ENCODE results near the gene RASGRF2.

DNA sequence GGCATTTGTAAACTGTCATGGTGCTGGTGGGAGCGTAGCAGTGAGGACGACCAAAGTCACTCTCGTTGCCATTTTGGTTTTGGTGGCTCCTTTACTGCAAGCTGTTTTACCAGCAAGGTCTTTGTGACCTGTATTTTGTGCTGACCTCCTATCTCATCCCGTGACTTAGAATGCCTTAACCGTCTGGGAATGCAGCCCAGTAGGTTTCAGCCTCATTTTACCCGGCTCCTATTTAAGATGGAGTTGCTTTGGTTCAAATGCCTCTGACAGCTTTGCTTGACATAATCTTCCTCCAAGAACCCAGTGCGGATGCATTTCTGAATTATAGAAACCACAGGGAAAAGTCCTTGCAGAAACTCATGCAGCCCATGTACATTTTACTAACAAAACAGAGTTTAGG lies 3.9 kb upstream of the RASGRF2 start:
- TF ChIP-seq EZH2 (IDR thresholded peaks at IDR 0.05; ENCODE audit: insufficient read depth, poor library complexity, severe bottlenecking) (no peak), EZH2phosphoT487 (IDR thresholded peaks at IDR 0.05; ENCODE audit: insufficient read depth, low read depth) (no peak)

Data from GM23248 (cell line).